Measurements from ENCODE around the gene TMEM40. TPM values are rescaled to one million over a fixed set of nuclear protein-coding genes. Genes with fewer than 3 reads are reported as not detected.

Gene TMEM40
- total RNA-seq (2022; extraction: Qiagen RNA extraction): 0.15 to 0.68 TPM (median 0.50 TPM) in 5 replicates

GRCh38 chr3:12759097-12759679 is at the start of gene TMEM40:
Gene TMEM40, minus strand, starts transcription at chr3:12759259. Its CDS starts 9,427 bp downstream, at chr3:12749832.

GRCh38 chr3:12796171-12797123 is 37.4 kb upstream of the TMEM40 start, which contains the start of gene CAND2:
Gene CAND2, plus strand, starts transcription at chr3:12796680. Its CDS starts 41 bp downstream, at chr3:12796721.

Other genes with a start within 250 kb of the TMEM40 start
- not detected in 5 replicates for gene MKRN2OS, start 213.8 kb downstream of the TMEM40 start, total RNA-seq (2022; extraction: Qiagen RNA extraction)
- gene MKRN2, start 202.2 kb downstream of the TMEM40 start, total RNA-seq (2022; extraction: Qiagen RNA extraction): 26.1 to 32.4 TPM (median 27.2 TPM) in 5 replicates
- 62.1 to 70.8 TPM (median 66.3 TPM) in 5 replicates for gene RAF1, start 95.1 kb downstream of the TMEM40 start, total RNA-seq (2022; extraction: Qiagen RNA extraction)
- gene CAND2, start 37.4 kb upstream of the TMEM40 start, total RNA-seq (2022; extraction: Qiagen RNA extraction): 0.36 to 0.67 TPM (median 0.37 TPM) in 5 replicates
- gene RPL32, start 82.3 kb upstream of the TMEM40 start, total RNA-seq (2022; extraction: Qiagen RNA extraction): 2,098 to 2,545 TPM (median 2,349 TPM) in 5 replicates